Mesenchymal stem cell (in vitro differentiated cells and primary cell): ENCODE measurements around the gene KAT2A.

Experiments used
- DNase-seq: peaks from one replicate; pipeline ENCODE4 v3.0.0-alpha.2; 2013
- H2AFZ ChIP-seq: one replicate; pipeline ENCODE4 v1.6.1; 2013; ENCODE audit warnings: low read depth, mild to moderate bottlenecking, control low read depth, inconsistent platforms, low read length, moderate library complexity
- H2AK5ac ChIP-seq: 2 replicates; pipeline ENCODE4 v1.6.1; 2013; ENCODE audit warnings: low read length, moderate library complexity, mild to moderate bottlenecking, inconsistent platforms; ENCODE audit not compliant: severe bottlenecking
- H2BK120ac ChIP-seq: one replicate; pipeline ENCODE4 v1.6.1; 2013; ENCODE audit warnings: low read depth, mild to moderate bottlenecking, inconsistent platforms, low read length, moderate library complexity
- H2BK12ac ChIP-seq, 2 experiments: one replicate each; pipeline ENCODE4 v1.6.1; 2013; ENCODE audit warnings: inconsistent platforms in 2 of 2, low read length in 2 of 2, mild to moderate bottlenecking in 2 of 2, moderate library complexity in 2 of 2, control low read depth in 1 of 2
- H2BK15ac ChIP-seq: one replicate; pipeline ENCODE4 v1.6.1; 2013; ENCODE audit warnings: mild to moderate bottlenecking, low read depth, inconsistent platforms; ENCODE audit not compliant: poor library complexity, severe bottlenecking
- H2BK5ac ChIP-seq: 2 replicates; pipeline ENCODE4 v1.6.1; 2013; ENCODE audit warnings: low read depth, mild to moderate bottlenecking, low read length, control low read depth, inconsistent platforms; ENCODE audit not compliant: poor library complexity, severe bottlenecking
- H3K14ac ChIP-seq, 2 experiments: one replicate each; pipeline ENCODE4 v1.6.1; 2013; ENCODE audit warnings: inconsistent platforms in 2 of 2, low read length in 2 of 2, control low read depth in 1 of 2, mild to moderate bottlenecking in 1 of 2, moderate library complexity in 1 of 2
- H3K18ac ChIP-seq, 2 experiments: one replicate each; pipeline ENCODE4 v1.6.1; 2013; ENCODE audit warnings: inconsistent platforms in 2 of 2, low read length in 2 of 2, control low read depth in 1 of 2, low read depth in 1 of 2, mild to moderate bottlenecking in 1 of 2
- H3K23ac ChIP-seq, 2 experiments: one replicate each; pipeline ENCODE4 v1.6.1; 2013; ENCODE audit warnings: inconsistent platforms in 2 of 2, low read length in 2 of 2, mild to moderate bottlenecking in 2 of 2, moderate library complexity in 2 of 2, control low read depth in 1 of 2
- H3K27ac ChIP-seq: 2 replicates; pipeline ENCODE4 v1.5.1; 2013; ENCODE audit warnings: mild to moderate bottlenecking, moderate library complexity, low read length, control low read depth, inconsistent platforms; ENCODE audit not compliant: poor library complexity, severe bottlenecking
- H3K27me3 ChIP-seq, 2 experiments: 2 replicates each; pipeline versions ENCODE4 v1.6.1 to v1.7.0; 2013; ENCODE audit warnings: low read length in 2 of 2, mild to moderate bottlenecking in 2 of 2, moderate library complexity in 2 of 2, control low read depth in 1 of 2, inconsistent platforms in 1 of 2; ENCODE audit not compliant: control insufficient read depth in 1 of 2, insufficient read depth in 1 of 2
- H3K36me3 ChIP-seq, 2 experiments: 2 replicates each; pipeline versions ENCODE4 v1.6.1 to v1.7.0; 2013; ENCODE audit warnings: low read length in 2 of 2, control low read depth in 1 of 2, inconsistent platforms in 1 of 2, low read depth in 1 of 2, mild to moderate bottlenecking in 1 of 2; ENCODE audit not compliant: insufficient read depth in 2 of 2, control insufficient read depth in 1 of 2
- H3K4ac ChIP-seq, 2 experiments: one replicate each; pipeline ENCODE4 v1.6.1; 2013; ENCODE audit warnings: inconsistent platforms in 2 of 2, low read length in 2 of 2, mild to moderate bottlenecking in 2 of 2, moderate library complexity in 2 of 2, control low read depth in 1 of 2, low read depth in 1 of 2
- H3K4me1 ChIP-seq: 2 replicates; pipeline ENCODE4 v1.6.1; 2013; ENCODE audit warnings: low read depth, low read length, control low read depth; ENCODE audit not compliant: control insufficient read depth, insufficient read depth
- H3K4me2 ChIP-seq: 2 replicates; pipeline ENCODE4 v1.6.1; 2013; ENCODE audit warnings: low read length, mild to moderate bottlenecking, inconsistent platforms; ENCODE audit not compliant: poor library complexity, severe bottlenecking
- H3K4me3 ChIP-seq, 2 experiments: 2 replicates each; pipeline versions ENCODE4 v1.5.1 to v1.7.0; 2013; ENCODE audit warnings: low read length in 2 of 2, mild to moderate bottlenecking in 2 of 2, control low read depth in 1 of 2, low read depth in 1 of 2; ENCODE audit not compliant: insufficient read depth in 1 of 2
- H3K79me1 ChIP-seq: replicated peaks from 2 replicates; pipeline ENCODE4 v1.6.1; 2013; ENCODE audit warnings: mild to moderate bottlenecking, control low read depth, low read length, inconsistent platforms; ENCODE audit not compliant: poor library complexity, severe bottlenecking
- H3K9ac ChIP-seq: 2 replicates; pipeline ENCODE4 v1.7.0; 2013; ENCODE audit warnings: mild to moderate bottlenecking, low read length, moderate library complexity
- H3K9me3 ChIP-seq: 2 replicates; pipeline ENCODE4 v1.7.0; 2013; ENCODE audit warnings: mild to moderate bottlenecking, low read length; ENCODE audit not compliant: control insufficient read depth
- H4K8ac ChIP-seq: one replicate; pipeline ENCODE4 v1.6.1; 2013; ENCODE audit warnings: inconsistent platforms, mild to moderate bottlenecking, low read length, moderate library complexity
- H4K91ac ChIP-seq: one replicate; pipeline ENCODE4 v1.6.1; 2013; ENCODE audit warnings: mild to moderate bottlenecking, low read length, inconsistent platforms
- WGBS: methylation state at CpG from one replicate; pipeline ENCODE4 v1.1.7; 2013; ENCODE audit warnings: mixed read lengths; 5-methylcytosine and 5-hydroxymethylcytosine counted together

KAT2A gene

DNA sequence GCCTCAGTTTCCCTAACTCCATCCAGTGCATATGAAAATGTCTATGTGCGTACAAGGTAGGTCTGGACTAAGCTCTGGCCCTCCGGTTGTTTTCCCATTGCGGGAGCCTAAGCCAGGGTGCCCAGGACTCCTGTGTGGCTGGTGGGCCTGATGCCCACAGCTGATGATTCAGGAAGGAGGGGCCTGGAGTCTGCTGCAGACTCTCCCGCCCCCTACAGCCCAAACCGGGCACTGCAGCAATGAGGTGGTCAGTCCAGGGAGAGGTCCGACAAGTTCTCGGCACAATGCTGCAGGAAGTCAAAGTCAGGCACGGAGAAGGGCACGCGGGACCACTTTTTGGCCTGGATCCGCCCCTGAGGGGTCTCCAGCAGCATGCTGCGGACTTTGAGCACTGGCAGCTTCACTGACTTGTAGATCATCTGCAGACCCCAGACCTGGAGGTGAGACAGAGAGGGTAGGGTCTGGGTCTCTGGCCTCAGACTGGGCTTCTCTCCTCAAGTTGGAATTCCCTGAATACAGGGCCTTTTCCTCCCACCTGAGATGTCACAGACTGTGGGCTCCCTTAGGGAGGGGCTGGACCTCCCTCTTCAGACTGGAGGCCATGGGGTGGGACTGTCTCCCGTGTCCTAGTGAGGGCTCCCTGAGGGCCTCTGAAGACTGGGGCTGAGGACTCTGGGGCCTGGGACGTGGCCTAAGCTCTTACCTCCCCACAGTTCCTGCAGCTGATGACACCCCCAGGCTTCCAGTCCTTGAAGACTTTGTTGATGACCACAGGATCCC lies 19.5 kb downstream of the KAT2A start:
- Histone ChIP-seq H3K27ac (no peak overlapping the region), H3K18ac (no peak overlapping the region), H3K4me1 (peaks cover 11% of the 10 kb centered on the region), H2AK5ac (no peak overlapping the region), H3K27me3 (peaks cover 15 to 35% of the 10 kb centered on the region in 2 experiments), H3K36me3 (peaks cover 9 to 19% of the 10 kb centered on the region in 2 experiments), H2BK5ac (no peak overlapping the region), H3K14ac (no peak overlapping the region), H4K8ac (peak overlapping the region; percentile 56), H3K79me1 (no peaks in the 10 kb centered on the region), H3K9ac (peak overlapping the region; percentile 67), H3K23ac (no peak overlapping the region), H3K4ac (no peak overlapping the region), H2AFZ (peak overlapping the region; percentile 81), H2BK12ac (no peak overlapping the region), H3K4me3 (peak overlapping the region in 1 of 2 experiments; percentile 24), H3K9me3 (no peaks in the 10 kb centered on the region), H2BK120ac (no peak overlapping the region), H4K91ac (no peak overlapping the region), H2BK15ac (no peak overlapping the region), H3K4me2 (no peak overlapping the region)
- WGBS = 43% methylated on average over 14 of the region's 14 CpGs
- peak; percentile 50 for DNase-seq

DNA sequence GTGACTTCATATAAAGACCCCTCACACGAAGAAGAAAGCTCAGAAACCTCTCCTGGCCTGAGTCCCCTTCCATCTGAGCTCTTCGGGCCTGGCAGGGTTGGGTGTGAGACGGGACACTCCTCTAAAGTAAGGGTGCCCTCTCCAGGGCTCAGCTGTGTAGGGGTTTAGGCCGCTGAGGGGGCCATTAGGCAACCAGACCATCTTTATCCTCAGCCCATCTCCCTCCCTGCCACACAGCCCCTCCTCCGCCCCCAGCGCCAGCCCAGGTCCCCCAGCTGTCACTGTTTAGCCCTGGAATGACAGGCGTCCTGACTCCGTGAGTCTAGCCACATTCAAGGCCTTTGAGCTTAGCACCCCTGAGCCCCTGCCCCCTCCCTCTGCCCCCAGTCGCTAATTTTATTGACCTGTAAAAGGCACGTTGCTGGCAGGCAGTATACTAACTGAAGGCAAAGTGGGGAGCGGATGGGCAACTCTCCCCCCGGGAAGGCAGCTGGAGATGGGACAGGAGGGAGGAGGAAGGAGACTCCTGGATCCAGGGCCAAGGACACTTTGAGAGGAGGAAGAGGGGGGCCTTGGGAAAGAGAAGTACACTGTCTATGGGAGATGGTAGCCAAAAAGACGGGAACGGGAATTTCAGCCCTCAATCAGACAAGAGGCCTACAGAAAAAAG lies 22.3 kb downstream of the KAT2A start:
- Histone ChIP-seq H3K79me1 (no peaks in the 10 kb centered on the region), H4K91ac (no peak overlapping the region), H3K4me1 (peaks cover 11% of the 10 kb centered on the region), H3K4me2 (no peak overlapping the region), H2AFZ (no peak overlapping the region), H3K9me3 (no peaks in the 10 kb centered on the region), H4K8ac (no peak overlapping the region), H2BK15ac (no peak overlapping the region), H3K4me3 (no peak overlapping the region), H2BK120ac (no peak overlapping the region), H2BK12ac (no peak overlapping the region), H3K36me3 (peaks cover 4 to 6% of the 10 kb centered on the region in 2 experiments), H3K27ac (no peak overlapping the region), H3K27me3 (peaks cover 42 to 44% of the 10 kb centered on the region in 2 experiments), H2AK5ac (no peak overlapping the region), H3K18ac (no peak overlapping the region), H3K23ac (no peak overlapping the region), H3K9ac (no peak overlapping the region), H3K14ac (no peak overlapping the region), H3K4ac (no peak overlapping the region), H2BK5ac (no peak overlapping the region)
- no peak for DNase-seq
- WGBS = 41% methylated on average over 14 of the region's 14 CpGs

DNA sequence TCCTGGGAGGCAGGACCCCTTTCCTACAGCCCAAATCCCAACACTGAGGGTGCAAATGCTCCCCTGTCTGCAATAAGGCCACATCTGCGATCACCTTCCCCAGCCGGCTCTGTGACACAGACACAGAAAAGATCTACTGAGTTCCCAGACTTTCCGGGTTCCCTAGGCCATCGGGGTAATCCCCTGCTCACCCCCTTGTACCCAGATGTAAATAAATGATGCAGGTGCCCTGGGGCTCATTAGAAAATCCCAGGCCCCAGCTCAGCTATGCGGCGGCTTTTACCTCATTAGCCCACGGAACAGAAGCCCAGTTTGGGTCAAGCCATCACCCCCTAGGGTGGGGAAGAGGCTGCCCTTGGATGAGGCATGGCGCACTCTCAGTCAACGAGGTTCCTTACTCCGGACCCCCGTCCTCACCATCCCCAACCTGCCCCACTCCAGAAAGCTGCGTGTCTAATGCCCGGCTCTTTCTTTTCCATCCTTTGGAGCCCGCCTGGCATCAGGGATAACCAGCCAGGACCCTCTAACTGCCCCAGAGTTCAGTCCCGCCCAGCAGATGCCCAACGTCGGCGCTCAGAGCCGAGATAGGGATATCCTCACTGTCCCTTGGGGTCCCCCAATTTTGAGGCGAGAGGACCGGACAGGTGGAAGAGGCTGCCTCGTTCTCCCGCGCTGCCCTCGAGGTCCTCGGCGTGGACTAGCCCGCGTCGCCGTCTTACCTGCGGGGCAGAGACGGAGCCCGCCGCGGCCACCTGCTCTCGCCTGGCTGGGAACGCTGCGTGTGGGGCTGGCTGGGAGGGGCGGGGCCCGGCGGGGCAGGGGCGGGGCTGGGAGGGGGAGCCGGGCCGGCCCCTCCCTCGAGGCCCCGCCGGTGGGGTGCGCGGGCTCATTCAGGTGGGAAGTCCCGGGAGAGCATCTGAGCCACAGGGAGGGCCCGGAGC lies 23.2 kb downstream of the KAT2A start, which contains the start of gene ZNF385C:
Gene ZNF385C (minus strand): TSS at position 783 of the 941 bp plus-strand sequence. CDS start 35,417 bp downstream, outside the sequence.
- H3K4ac ChIP-seq = no peak within 1 kb of the TSS
- no peak within 1 kb of the TSS for H3K27ac ChIP-seq
- peaks cover 44 to 45% of the 10 kb centered on the region in 2 experiments for H3K27me3 ChIP-seq
- H2BK12ac ChIP-seq = no peak within 1 kb of the TSS
- H3K14ac ChIP-seq = peak within 1 kb of the TSS in 1 of 2 experiments; percentile 11
- H3K9me3 ChIP-seq = no peaks in the 10 kb centered on the region
- no peak within 1 kb of the TSS for H2AK5ac ChIP-seq
- no peak within 1 kb of the TSS for H3K23ac ChIP-seq
- H2BK15ac ChIP-seq = peak within 1 kb of the TSS; percentile 32
- H3K18ac ChIP-seq = no peak within 1 kb of the TSS
- no peaks in the 10 kb centered on the region for H3K79me1 ChIP-seq
- H3K36me3 ChIP-seq = peaks cover under 1 to 4% of the 10 kb centered on the region in 2 experiments
- DNase-seq = no peak
- no peak within 1 kb of the TSS for H3K9ac ChIP-seq
- WGBS = 21% methylated on average over 41 of the region's 52 CpGs
- H2BK120ac ChIP-seq = no peak within 1 kb of the TSS
- H4K8ac ChIP-seq = no peak within 1 kb of the TSS
- no peak within 1 kb of the TSS for H2AFZ ChIP-seq
- H2BK5ac ChIP-seq = no peak within 1 kb of the TSS
- H3K4me3 ChIP-seq = no peak within 1 kb of the TSS
- peaks cover 11% of the 10 kb centered on the region for H3K4me1 ChIP-seq
- H4K91ac ChIP-seq = no peak within 1 kb of the TSS
- peak within 1 kb of the TSS; percentile 70 for H3K4me2 ChIP-seq
